GM21529 (cell line): ENCODE measurements around the gene DMD.
"Not testable (repeated sequence)": the region's sequence is repeated elsewhere in the genome, so short reads cannot be mapped to it uniquely, and the experiment has no call there.

Source experiments
- ATAC-seq: cut with Tn5 transposase; IDR thresholded peaks from one replicate; pipeline ENCODE4 v1.9.1; 2021; ENCODE audit not compliant: unreplicated experiment

DMD gene

GRCh38 chrX:33156152-33156726 is 55.1 kb downstream of the DMD start:
- ATAC-seq, result no peak

GRCh38 chrX:33149580-33149979 is 61.8 kb downstream of the DMD start:
- ATAC-seq, result no peak

- no peak for ATAC-seq
Observed at GRCh38 chrX:33149085-33149484, 62.3 kb downstream of the DMD start.

- no peak for ATAC-seq
Observed at GRCh38 chrX:33142331-33142730, 69.0 kb downstream of the DMD start.

GRCh38 chrX:33138677-33139249 is 72.6 kb downstream of the DMD start:
- ATAC-seq, result no peak

- ATAC-seq, result no peak
Observed at GRCh38 chrX:33134164-33134563, 77.2 kb downstream of the DMD start.

GRCh38 chrX:33133320-33133719 is 78.0 kb downstream of the DMD start:
- ATAC-seq, result no peak

- no peak for ATAC-seq
Observed at GRCh38 chrX:33132569-33132968, 78.8 kb downstream of the DMD start.

GRCh38 chrX:33129607-33130006 is 81.7 kb downstream of the DMD start:
- ATAC-seq, result no peak

- no peak for ATAC-seq
Observed at GRCh38 chrX:33128048-33128805, 83.1 kb downstream of the DMD start.

- no peak for ATAC-seq
Observed at GRCh38 chrX:33126469-33126868, 84.9 kb downstream of the DMD start.

- ATAC-seq, result no peak
Observed at GRCh38 chrX:33109858-33110257, 101.5 kb downstream of the DMD start.

GRCh38 chrX:33106737-33107136 is 104.6 kb downstream of the DMD start:
- no peak for ATAC-seq

GRCh38 chrX:33095079-33095478 is 116.3 kb downstream of the DMD start:
- no peak for ATAC-seq

- no peak for ATAC-seq
Observed at GRCh38 chrX:33087411-33087810, 123.9 kb downstream of the DMD start.

GRCh38 chrX:33086886-33087285 is 124.5 kb downstream of the DMD start:
- no peak for ATAC-seq

- no peak for ATAC-seq
Observed at GRCh38 chrX:33082371-33082770, 129.0 kb downstream of the DMD start.

GRCh38 chrX:33078273-33078672 is 133.1 kb downstream of the DMD start:
- no peak for ATAC-seq

- ATAC-seq, result not testable (repeated sequence)
Observed at GRCh38 chrX:33073660-33074059, 137.7 kb downstream of the DMD start.

- ATAC-seq, result no peak
Observed at GRCh38 chrX:33065415-33065814, 145.9 kb downstream of the DMD start.

GRCh38 chrX:33062041-33062440 is 149.3 kb downstream of the DMD start:
- ATAC-seq, result no peak

GRCh38 chrX:33053001-33053400 is 158.3 kb downstream of the DMD start:
- ATAC-seq, result no peak
